IMR-90 (cell line): ENCODE measurements around the gene IFT81. TPM values are rescaled to one million over a fixed set of nuclear protein-coding genes. Genes with fewer than 3 reads are reported as not detected.

ENCODE experiments used
- ATAC-seq: fragments of 200-7000 bp; cut with Tn5 transposase; 2 replicates; pipeline ENCODE4 v1.9.1; 2020; ENCODE audit warnings: low read depth, mild to moderate bottlenecking, moderate library complexity
- BruUV-seq: library from RNA; stranded (reverse); fragments of 400-500 nt; replicated peaks from 2 replicates; lab custom pipeline; 2021; lab: Mats Ljungman, UMichigan
- CTCF ChIA-PET: fragments of 300-600 bp; formaldehyde crosslinking; extraction: SDS; loops from one replicate; lab custom pipeline; 2021; ENCODE audit warnings: antibody characterized with exemption; lab: Yijun Ruan, JAX
- POLR2A ChIA-PET: fragments of 300-600 bp; sonication (Branson Sonifier 250); formaldehyde crosslinking; loops from one replicate; lab custom pipeline; 2022; ENCODE audit warnings: antibody characterized with exemption; ENCODE audit not compliant: unreplicated experiment; lab: Charles Lee
- DNase-seq: peaks from one replicate; pipeline ENCODE4 v3.0.0; 2013
- H2AFZ ChIP-seq: replicated peaks from 2 replicates; pipeline ENCODE3; 2013; ENCODE audit warnings: low read length, mild to moderate bottlenecking; ENCODE audit not compliant: poor library complexity
- H2AK5ac ChIP-seq: 2 replicates; pipeline ENCODE4 v1.6.1; 2013; ENCODE audit warnings: low read depth, low read length, inconsistent platforms
- H2AK9ac ChIP-seq: replicated peaks from 2 replicates; pipeline ENCODE3; 2013; ENCODE audit warnings: mild to moderate bottlenecking, low read depth, low read length, moderate library complexity; ENCODE audit not compliant: poor library complexity
- H2BK120ac ChIP-seq: 2 replicates; pipeline ENCODE4 v1.6.1; 2013; ENCODE audit warnings: low read depth, low read length, inconsistent platforms
- H2BK15ac ChIP-seq: 3 replicates; pipeline ENCODE4 v1.6.1; 2013; ENCODE audit warnings: low read depth, low read length, inconsistent platforms
- H2BK20ac ChIP-seq: 2 replicates; pipeline ENCODE4 v1.6.1; 2013; ENCODE audit warnings: low read depth, mild to moderate bottlenecking, inconsistent platforms, low read length, moderate library complexity
- H2BK5ac ChIP-seq: 2 replicates; pipeline ENCODE4 v1.6.1; 2013; ENCODE audit warnings: mild to moderate bottlenecking, low read depth, low read length, inconsistent platforms; ENCODE audit not compliant: poor library complexity, severe bottlenecking
- H3K14ac ChIP-seq: replicated peaks from 2 replicates; pipeline ENCODE4 v1.6.1; 2013; ENCODE audit warnings: low read depth, low read length, inconsistent platforms
- H3K18ac ChIP-seq: 2 replicates; pipeline ENCODE4 v1.6.1; 2013; ENCODE audit warnings: low read depth, low read length, control low read depth
- H3K23ac ChIP-seq: 2 replicates; pipeline ENCODE4 v1.6.1; 2013; ENCODE audit warnings: low read depth, low read length, inconsistent platforms
- H3K27ac ChIP-seq: 2 replicates; pipeline ENCODE4 v1.5.1; 2013; ENCODE audit warnings: mild to moderate bottlenecking, control low read depth, low read length; ENCODE audit not compliant: insufficient read depth
- H3K27me3 ChIP-seq: 2 replicates; pipeline ENCODE4 v1.6.1; 2013; ENCODE audit warnings: low read length; ENCODE audit not compliant: control insufficient read depth, insufficient read depth
- H3K36me3 ChIP-seq: 2 replicates; pipeline ENCODE4 v1.6.1; 2013; ENCODE audit warnings: low read length, mixed read lengths; ENCODE audit not compliant: control insufficient read depth, insufficient read depth
- H3K4ac ChIP-seq: 2 replicates; pipeline ENCODE4 v1.6.1; 2013; ENCODE audit warnings: low read depth, low read length, inconsistent platforms
- H3K4me1 ChIP-seq: 2 replicates; pipeline ENCODE4 v1.6.1; 2013; ENCODE audit warnings: low read length, mixed read lengths; ENCODE audit not compliant: control insufficient read depth, insufficient read depth
- H3K4me2 ChIP-seq: 2 replicates; pipeline ENCODE4 v1.6.1; 2013; ENCODE audit warnings: low read depth, mild to moderate bottlenecking, control low read depth, low read length, moderate library complexity
- H3K4me3 ChIP-seq: 2 replicates; pipeline ENCODE4 v1.5.1; 2013; ENCODE audit warnings: low read depth, mild to moderate bottlenecking, control low read depth, low read length, moderate library complexity; ENCODE audit not compliant: insufficient read depth
- H3K56ac ChIP-seq: 2 replicates; pipeline ENCODE4 v1.6.1; 2013; ENCODE audit warnings: low read length, inconsistent platforms; ENCODE audit not compliant: insufficient read depth; ENCODE audit errors: extremely low read depth
- H3K79me1 ChIP-seq, 2 experiments: 2 replicates each; pipeline ENCODE4 v1.6.1; 2013; ENCODE audit warnings: low read length in 2 of 2, inconsistent platforms in 1 of 2, low read depth in 1 of 2
- H3K9ac ChIP-seq: 2 replicates; pipeline ENCODE4 v1.6.1; 2013; ENCODE audit warnings: low read depth, low read length, control low read depth
- H3K9me1 ChIP-seq: 2 replicates; pipeline ENCODE4 v1.6.1; 2013; ENCODE audit warnings: low read length, inconsistent platforms; ENCODE audit not compliant: insufficient read depth
- H3K9me3 ChIP-seq: 2 replicates; pipeline ENCODE4 v1.6.1; 2013; ENCODE audit warnings: low read length; ENCODE audit not compliant: control insufficient read depth, insufficient read depth
- H4K20me1 ChIP-seq: 2 replicates; pipeline ENCODE4 v1.6.1; 2013; ENCODE audit warnings: low read length, inconsistent platforms; ENCODE audit not compliant: insufficient read depth
- H4K5ac ChIP-seq: 2 replicates; pipeline ENCODE4 v1.6.1; 2013; ENCODE audit warnings: mild to moderate bottlenecking, low read depth, low read length, control low read depth
- H4K8ac ChIP-seq, 2 experiments: 2 replicates each; pipeline ENCODE4 v1.6.1; 2013; ENCODE audit warnings: low read depth in 2 of 2, low read length in 2 of 2, control low read depth in 1 of 2, inconsistent platforms in 1 of 2
- H4K91ac ChIP-seq: 2 replicates; pipeline ENCODE4 v1.6.1; 2013; ENCODE audit warnings: low read depth, low read length, inconsistent platforms; ENCODE audit not compliant: insufficient read depth
- BHLHE40 ChIP-seq: fragments of 150-350 bp; IDR thresholded peaks from 2 replicates; pipeline ENCODE4 v1.6.1; 2016; ENCODE audit warnings: mild to moderate bottlenecking, low read depth, low read length
- CEBPB ChIP-seq: IDR thresholded peaks from 2 replicates; pipeline ENCODE4 v1.6.1; 2012; ENCODE audit warnings: low read depth, low read length, improper control_type of control experiment
- CHD1 ChIP-seq: IDR thresholded peaks from 2 replicates; pipeline ENCODE4 v1.6.1; 2012; ENCODE audit warnings: low read depth, low read length, improper control_type of control experiment
- FOS ChIP-seq: fragments of 150-350 bp; IDR thresholded peaks from 2 replicates; pipeline ENCODE4 v1.6.1; 2016; ENCODE audit warnings: low read depth, low read length
- POLR2A ChIP-seq: IDR thresholded peaks from 2 replicates; pipeline ENCODE4 v1.6.1; 2012; ENCODE audit warnings: mild to moderate bottlenecking, low read depth, low read length
- RAD21 ChIP-seq: IDR thresholded peaks from 2 replicates; pipeline ENCODE4 v1.6.1; 2012; ENCODE audit warnings: low read length, improper control_type of control experiment
- RCOR1 ChIP-seq: IDR thresholded peaks from 2 replicates; pipeline ENCODE4 v1.6.1; 2012; ENCODE audit warnings: mild to moderate bottlenecking, low read length, improper control_type of control experiment; ENCODE audit not compliant: insufficient replicate concordance
- WGBS, 2 experiments: methylation state at CpG; one replicate each; pipeline versions ENCODE4 v1.1.5 to v1.1.7; 2013; ENCODE audit warnings: missing lambda C conversion rate in 2 of 2; ENCODE audit not compliant: insufficient read length in 1 of 2; ENCODE audit errors: extremely low coverage in 2 of 2; 5-methylcytosine and 5-hydroxymethylcytosine counted together
- dilution Hi-C: fragments of 300-500 bp; cut with HindIII; formaldehyde crosslinking; loops from one replicate; pipeline ENCODE4 v1.14.3; 2018; ENCODE audit warnings: low sequenced_read_pairs; ENCODE audit not compliant: unreplicated experiment
- in situ Hi-C: fragments of 300-500 bp; cut with MboI; formaldehyde crosslinking; loops from 3 replicates; pipeline ENCODE4 v1.14.3; 2019; ENCODE audit warnings: low sequenced_read_pairs, inconsistent platforms, mixed read lengths
- intact Hi-C: fragments of 100-400 bp; cut with micrococcal nuclease; formaldehyde crosslinking; loops from 2 replicates; pipeline ENCODE4 v1.10.0; 2022
- polyA plus RNA-seq, 3 experiments: library from polyadenylated mRNA; depleted of rRNA; stranded (reverse); fragments of >200 nt; gene quantifications; 2 replicates each; pipeline ENCODE4 v1.2.3, GENCODE V29; 2012; ENCODE audit warnings: low replicate concordance in 1 of 3
- total RNA-seq: library from RNA; depleted of rRNA; stranded (reverse); fragments of >200 nt; gene quantifications from 2 replicates; pipeline ENCODE4 v1.2.3, GENCODE V29; 2012
- TF ChIP-seq, protein P1 (sequence below): fragments of 150-350 bp; IDR thresholded peaks from 2 replicates; pipeline ENCODE4 v1.6.1; 2016; ENCODE audit warnings: low read depth, mild to moderate bottlenecking, low read length, moderate library complexity, borderline replicate concordance

IFT81 gene
- total and polyA plus RNA-seq, 2 of the 4 experiments (the other 2 are of a cell fraction), result 6.1 to 8.1 TPM

GRCh38 chr12:110234755-110235154 is 110.6 kb downstream of the IFT81 start:
- Histone ChIP-seq H3K9me1 (0 out of 2 replicates have a peak, but pooled peaks cover 2% of the 10 kb centered on the region), H2BK5ac (no peak overlapping the region), H3K4me3 (no peak overlapping the region), H3K23ac (no peak overlapping the region), H2BK120ac (no peak overlapping the region), H2AK5ac (no peak overlapping the region), H3K18ac (no peak overlapping the region), H3K27me3 (no peaks in the 10 kb centered on the region), H3K9ac (no peak overlapping the region), H3K14ac (no peak overlapping the region), H3K9me3 (no peaks in the 10 kb centered on the region), H4K91ac (no peak overlapping the region), H3K36me3 (no peaks in the 10 kb centered on the region), H3K4me1 (no peaks in the 10 kb centered on the region), H3K4me2 (no peak overlapping the region), H4K5ac (no peak overlapping the region), H3K4ac (no peak overlapping the region), H2AK9ac (no peak overlapping the region), H4K20me1 (no peaks in the 10 kb centered on the region), H2AFZ (no peak overlapping the region), H4K8ac (no peak overlapping the region), H3K79me1 (no peaks in the 10 kb centered on the region), H3K56ac (no peak overlapping the region), H2BK20ac (no peak overlapping the region), H2BK15ac (no peak overlapping the region), H3K27ac (no peak overlapping the region)
- DNase-seq (no peak), ATAC-seq (no peak)
- BruUV-seq, result no TSS peak
- CTCF ChIA-PET, result interaction anchor here (1.0 kb wide), 1 partner anchor 10 kb away, joined by 5 read pairs; no protein-coding TSS in a partner anchor
- dilution Hi-C loops, result no loop called here
- WGBS, 2 experiments, result no CpG with 5 or more reads among the region's 3 CpGs
- TF ChIP-seq, protein P1, sequence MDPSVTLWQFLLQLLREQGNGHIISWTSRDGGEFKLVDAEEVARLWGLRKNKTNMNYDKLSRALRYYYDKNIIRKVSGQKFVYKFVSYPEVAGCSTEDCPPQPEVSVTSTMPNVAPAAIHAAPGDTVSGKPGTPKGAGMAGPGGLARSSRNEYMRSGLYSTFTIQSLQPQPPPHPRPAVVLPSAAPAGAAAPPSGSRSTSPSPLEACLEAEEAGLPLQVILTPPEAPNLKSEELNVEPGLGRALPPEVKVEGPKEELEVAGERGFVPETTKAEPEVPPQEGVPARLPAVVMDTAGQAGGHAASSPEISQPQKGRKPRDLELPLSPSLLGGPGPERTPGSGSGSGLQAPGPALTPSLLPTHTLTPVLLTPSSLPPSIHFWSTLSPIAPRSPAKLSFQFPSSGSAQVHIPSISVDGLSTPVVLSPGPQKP, result no peak
- TF ChIP-seq FOS, result no peak
- TF ChIP-seq BHLHE40, result no peak
- TF ChIP-seq RAD21, result no peak
- TF ChIP-seq RCOR1, result no peak
- no peak for TF ChIP-seq POLR2A
- TF ChIP-seq CEBPB, result peak; percentile 92
- TF ChIP-seq CHD1, result no peak
- in situ Hi-C loops, result no loop called here
- intact Hi-C loops, result no loop called here
- POLR2A ChIA-PET, result no interaction called here
